Body of pancreas (tissue), 4 donors: ENCODE results near the gene CDK18. TPM values are rescaled to one million over a fixed set of nuclear protein-coding genes. Genes with fewer than 3 reads are reported as not detected.
A peak's percentile ranks its signal among the peaks of the same experiment; 100 is the strongest.

Experiments
- ATAC-seq: fragments of 150-250 bp; one replicate; pipeline ENCODE4 v1.9.1; 2016
- DNase-seq, 4 donors: peaks; one replicate each; pipeline ENCODE4 v3.0.0-alpha.2; 2019
- H3K27ac ChIP-seq, 4 donors: fragments of 200-600 bp; sonication (generic); 1 replicate in 3 of 4; 2 replicates in 1 of 4; pipeline versions ENCODE4 v1.5.1 to v1.6.1; 2016 to 2019; ENCODE audit warnings: mild to moderate bottlenecking in 1 of 4, mixed read lengths in 1 of 4, moderate library complexity in 1 of 4
- H3K27me3 ChIP-seq, 2 donors: fragments of 200-600 bp; sonication (generic); one replicate each; pipeline ENCODE4 v1.6.0; 2016; ENCODE audit warnings: mild to moderate bottlenecking in 1 of 2
- H3K36me3 ChIP-seq, 2 donors: fragments of 200-600 bp; sonication (generic); replicated peaks in 1 of 2; 2 replicates each; pipeline ENCODE4 v1.5.1; 2016; ENCODE audit warnings: low read depth in 2 of 2; ENCODE audit not compliant: insufficient read depth in 1 of 2
- H3K4me1 ChIP-seq: fragments of 200-600 bp; sonication (generic); one replicate; pipeline ENCODE4 v1.6.0; 2016
- H3K4me3 ChIP-seq, 2 donors: fragments of 200-600 bp; sonication (generic); 1 replicate in 1 of 2; 2 replicates in 1 of 2; pipeline ENCODE4 v1.5.1; 2016 to 2019
- H3K9me3 ChIP-seq, 3 donors: fragments of 200-600 bp; sonication (generic); 1 replicate in 2 of 3; 2 replicates in 1 of 3; pipeline ENCODE4 v1.5.1; 2016
- POLR2A ChIP-seq, 3 donors: fragments of 450-650 bp; IDR thresholded peaks; one replicate each; pipeline ENCODE4 v1.6.1; 2016; ENCODE audit warnings: antibody characterized with exemption in 3 of 3, mild to moderate bottlenecking in 2 of 3
- WGBS, 2 donors: methylation state at CpG; one replicate each; pipeline ENCODE4 v1.1.5; 2017; 5-methylcytosine and 5-hydroxymethylcytosine counted together
- intact Hi-C: fragments of 100-400 bp; cut with DNase I; formaldehyde crosslinking; loops from one replicate; pipeline ENCODE4 v1.15.1; 2023
- total RNA-seq, 2 donors: library from RNA; depleted of rRNA; stranded (reverse); fragments of >200 nt; gene quantifications; one replicate each; pipeline ENCODE4 v1.1.0, GENCODE V29; 2016
- TF ChIP-seq, protein P1 (sequence below), 7 experiments: fragments of 450-650 bp in 4 of 7; fragments of 200-600 bp in 3 of 7; sonication (generic) in 3 of 7; IDR thresholded peaks; one replicate each; pipeline ENCODE4 v1.5.1; 2016 to 2019; ENCODE audit warnings: antibody characterized with exemption in 7 of 7

CDK18 gene
- total RNA-seq, 2 donors from 2014 or later, result 28.0 to 28.7 TPM

DNA sequence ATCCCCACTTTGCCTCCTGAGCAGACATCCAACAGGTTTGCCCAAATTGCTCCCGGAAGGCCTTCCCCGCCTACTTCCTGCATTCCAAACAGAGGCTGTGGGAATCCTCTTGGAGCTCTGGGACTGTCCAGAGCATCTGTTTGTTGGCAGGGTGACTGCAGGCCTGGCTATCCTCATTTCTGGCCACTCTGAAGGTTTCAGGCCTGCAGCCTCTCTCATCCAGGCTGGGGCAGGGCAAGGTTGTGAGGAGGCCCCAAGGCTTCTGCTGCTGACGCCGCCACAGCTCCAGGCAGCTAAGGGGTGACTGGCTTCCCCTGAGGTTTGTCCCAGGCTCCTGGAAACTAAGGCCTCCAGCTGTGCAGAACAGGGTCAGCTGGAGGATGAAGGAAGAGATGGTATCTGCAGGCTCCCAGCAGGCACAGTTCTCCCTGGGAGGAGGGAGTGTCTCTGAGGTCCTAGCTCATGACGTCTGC, 11.3 kb downstream of the CDK18 start:
- TF ChIP-seq, protein P1, sequence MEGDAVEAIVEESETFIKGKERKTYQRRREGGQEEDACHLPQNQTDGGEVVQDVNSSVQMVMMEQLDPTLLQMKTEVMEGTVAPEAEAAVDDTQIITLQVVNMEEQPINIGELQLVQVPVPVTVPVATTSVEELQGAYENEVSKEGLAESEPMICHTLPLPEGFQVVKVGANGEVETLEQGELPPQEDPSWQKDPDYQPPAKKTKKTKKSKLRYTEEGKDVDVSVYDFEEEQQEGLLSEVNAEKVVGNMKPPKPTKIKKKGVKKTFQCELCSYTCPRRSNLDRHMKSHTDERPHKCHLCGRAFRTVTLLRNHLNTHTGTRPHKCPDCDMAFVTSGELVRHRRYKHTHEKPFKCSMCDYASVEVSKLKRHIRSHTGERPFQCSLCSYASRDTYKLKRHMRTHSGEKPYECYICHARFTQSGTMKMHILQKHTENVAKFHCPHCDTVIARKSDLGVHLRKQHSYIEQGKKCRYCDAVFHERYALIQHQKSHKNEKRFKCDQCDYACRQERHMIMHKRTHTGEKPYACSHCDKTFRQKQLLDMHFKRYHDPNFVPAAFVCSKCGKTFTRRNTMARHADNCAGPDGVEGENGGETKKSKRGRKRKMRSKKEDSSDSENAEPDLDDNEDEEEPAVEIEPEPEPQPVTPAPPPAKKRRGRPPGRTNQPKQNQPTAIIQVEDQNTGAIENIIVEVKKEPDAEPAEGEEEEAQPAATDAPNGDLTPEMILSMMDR (IDR thresholded peaks at IDR 0.05), result no peak
- no peak for TF ChIP-seq POLR2A (IDR thresholded peaks at IDR 0.05)
- Histone ChIP-seq H3K4me3 (no peak overlapping the region), H3K36me3 (no peaks in the 10 kb centered on the region), H3K9me3 (no peaks in the 10 kb centered on the region), H3K27me3 (no peaks in the 10 kb centered on the region), H3K4me1 (peaks cover 20% of the 10 kb centered on the region), H3K27ac (peak overlapping the region in 1 of 4 donors; percentile 36)
- 73 to 79% methylated on average over 3 to 5 of the region's 5 CpGs for WGBS, 2 donors
- DNase-seq, result peak in 2 of 4 donors; percentile 27 to 59
- peak; percentile 51 for ATAC-seq
- intact Hi-C loops, result no loop called here

DNA sequence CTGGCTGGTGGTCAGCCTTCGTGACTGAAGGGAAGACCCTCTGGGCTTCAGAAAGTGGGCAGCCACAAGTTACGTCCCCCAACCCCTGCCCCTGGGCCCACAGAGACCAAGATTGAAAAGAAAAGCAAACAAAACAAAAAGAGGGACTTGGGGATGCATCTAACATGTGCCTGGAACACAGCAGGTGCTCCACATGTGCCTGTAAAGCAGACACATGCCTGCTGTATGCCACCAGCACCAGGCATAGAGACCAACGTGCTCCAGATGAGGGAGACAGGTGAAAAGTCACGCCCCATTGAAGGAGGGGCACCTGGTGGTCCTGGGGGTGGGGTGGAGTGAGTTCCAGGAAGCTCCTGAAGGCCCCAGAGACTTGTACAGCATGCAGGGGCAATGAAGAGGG, 11.9 kb downstream of the CDK18 start:
- no peak overlapping the region for H3K4me3 ChIP-seq
- WGBS, 2 donors, result 72 to 83% methylated on average over 4 of the region's 4 CpGs
- no peaks in the 10 kb centered on the region for H3K27me3 ChIP-seq
- DNase-seq, result no peak
- H3K36me3 ChIP-seq, result no peaks in the 10 kb centered on the region
- peaks cover 20% of the 10 kb centered on the region for H3K4me1 ChIP-seq
- H3K27ac ChIP-seq, result peak overlapping the region in 2 of 4 donors; percentile 27 to 36
- no peak for ATAC-seq
- intact Hi-C loops, result no loop called here
- no peaks in the 10 kb centered on the region for H3K9me3 ChIP-seq
- TF ChIP-seq, protein P1 (IDR thresholded peaks at IDR 0.05), result no peak
- TF ChIP-seq POLR2A (IDR thresholded peaks at IDR 0.05), result no peak

DNA sequence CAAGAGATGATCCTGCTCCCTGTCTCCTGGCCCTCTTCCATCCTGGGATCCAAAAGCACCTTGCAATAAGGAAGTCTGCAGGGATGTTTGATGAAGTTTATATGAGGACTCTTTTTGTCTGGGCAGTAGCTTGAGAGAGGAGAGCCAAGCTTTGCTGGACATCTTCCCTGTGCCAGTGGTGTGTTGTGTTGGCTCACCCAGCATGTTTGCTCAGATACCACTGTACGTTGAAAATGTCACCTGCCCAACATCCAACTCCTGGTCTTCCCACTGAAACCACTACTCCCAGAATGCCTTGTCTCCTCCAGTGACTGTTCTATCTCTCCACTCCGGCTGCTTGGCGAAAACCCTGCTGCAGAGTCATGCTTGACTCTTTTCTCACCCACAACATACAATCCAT, 12.8 kb downstream of the CDK18 start:
- 62 to 73% methylated on average over 3 of the region's 3 CpGs for WGBS, 2 donors
- H3K4me3 ChIP-seq, result no peak overlapping the region
- H3K4me1 ChIP-seq, result peaks cover 15% of the 10 kb centered on the region
- DNase-seq (no peak), ATAC-seq (no peak)
- H3K9me3 ChIP-seq, result no peaks in the 10 kb centered on the region
- H3K27ac ChIP-seq, result no peak overlapping the region
- no peaks in the 10 kb centered on the region for H3K27me3 ChIP-seq
- intact Hi-C loops, result no loop called here
- no peaks in the 10 kb centered on the region for H3K36me3 ChIP-seq
- TF ChIP-seq POLR2A (IDR thresholded peaks at IDR 0.05), result no peak
- TF ChIP-seq, protein P1 (IDR thresholded peaks at IDR 0.05), result no peak

DNA sequence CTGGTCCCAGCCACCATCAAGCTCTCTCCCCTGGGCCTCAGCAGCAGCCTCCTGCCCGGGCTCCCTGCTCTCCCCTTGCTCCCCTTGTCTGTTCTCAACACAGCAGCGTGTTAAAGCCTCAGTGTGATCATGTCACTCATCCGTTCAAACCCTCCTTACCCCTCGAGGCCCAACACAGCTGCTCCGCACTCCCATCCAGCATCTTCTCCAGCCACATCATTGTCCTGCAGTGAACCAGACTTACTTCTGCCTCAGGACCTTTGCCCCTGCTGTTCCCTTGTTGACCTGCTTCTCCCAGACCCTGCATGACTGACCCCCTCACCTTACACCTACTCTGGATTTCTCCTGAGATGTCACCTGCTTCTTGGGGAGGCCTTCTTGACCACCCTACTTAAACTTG, 13.3 kb downstream of the CDK18 start:
- 77 to 83% methylated on average over 5 of the region's 5 CpGs for WGBS, 2 donors
- H3K36me3 ChIP-seq, result no peaks in the 10 kb centered on the region
- no peaks in the 10 kb centered on the region for H3K9me3 ChIP-seq
- intact Hi-C loops, result no loop called here
- peaks cover 10% of the 10 kb centered on the region for H3K4me1 ChIP-seq
- DNase-seq, result no peak
- no peak overlapping the region for H3K4me3 ChIP-seq
- no peak for ATAC-seq
- H3K27ac ChIP-seq, result no peak overlapping the region
- H3K27me3 ChIP-seq, result no peaks in the 10 kb centered on the region
- TF ChIP-seq POLR2A (IDR thresholded peaks at IDR 0.05), result no peak
- TF ChIP-seq, protein P1 (IDR thresholded peaks at IDR 0.05), result no peak
